Neural cell (in vitro differentiated cells): ENCODE results near the gene PDE11A. TPM values are rescaled to one million over a fixed set of nuclear protein-coding genes. Genes with fewer than 3 reads are reported as not detected.

Source experiments
- H2AFZ ChIP-seq: fragments of 200-600, 300-800 bp; sonication (generic), shearing (Covaris generic); 2 replicates; pipeline ENCODE4 v1.6.0; 2014; ENCODE audit warnings: low read depth, mild to moderate bottlenecking, antibody characterized with exemption, low read length, moderate library complexity
- H3F3A ChIP-seq: fragments of 200-600 bp; shearing (Covaris generic); 2 replicates; pipeline ENCODE4 v1.6.1; 2016; ENCODE audit warnings: mild to moderate bottlenecking, moderate library complexity, mixed read lengths, antibody characterized with exemption, low read length; ENCODE audit not compliant: insufficient read depth, poor library complexity, severe bottlenecking
- H3K27ac ChIP-seq: fragments of 200-600, 300-800 bp; sonication (generic), shearing (Covaris generic); 2 replicates; pipeline ENCODE4 v1.5.1; 2014; ENCODE audit warnings: mild to moderate bottlenecking, low read length, moderate library complexity
- H3K27me3 ChIP-seq: fragments of 300-800, 200-600 bp; sonication (generic), shearing (Covaris generic); 2 replicates; pipeline ENCODE4 v1.6.0; 2014; ENCODE audit warnings: mild to moderate bottlenecking, low read depth, low read length, moderate library complexity; ENCODE audit not compliant: insufficient read depth
- H3K36me3 ChIP-seq: fragments of 300-800, 200-600 bp; sonication (generic), shearing (Covaris generic); 2 replicates; pipeline ENCODE4 v1.5.1; 2014; ENCODE audit warnings: mild to moderate bottlenecking, antibody characterized with exemption, low read length, moderate library complexity; ENCODE audit not compliant: insufficient read depth
- H3K4me2 ChIP-seq: fragments of 300-800, 200-600 bp; sonication (generic), shearing (Covaris generic); 2 replicates; pipeline ENCODE4 v1.6.0; 2014; ENCODE audit warnings: mild to moderate bottlenecking, low read length
- H3K4me3 ChIP-seq: fragments of 300-800, 200-600 bp; sonication (generic), shearing (Covaris generic); 2 replicates; pipeline ENCODE4 v1.5.1; 2014; ENCODE audit warnings: mild to moderate bottlenecking, low read length, moderate library complexity
- H3K79me2 ChIP-seq: fragments of 200-600 bp; shearing (Covaris generic); replicated peaks from 2 replicates; pipeline ENCODE4 v1.6.0; 2014; ENCODE audit warnings: mild to moderate bottlenecking, low read length, moderate library complexity; ENCODE audit not compliant: insufficient read depth
- H3K9ac ChIP-seq: fragments of 300-800, 200-600 bp; sonication (generic), shearing (Covaris generic); 2 replicates; pipeline ENCODE4 v1.6.1; 2016; ENCODE audit warnings: mild to moderate bottlenecking, low read length, mixed read lengths
- H3K9me2 ChIP-seq: fragments of 200-600 bp; shearing (Covaris generic); 2 replicates; pipeline ENCODE4 v1.6.1; 2016; ENCODE audit warnings: mild to moderate bottlenecking, low read length, mixed read lengths; ENCODE audit not compliant: insufficient read depth
- H3K9me3 ChIP-seq: fragments of 200-600, 300-800 bp; sonication (generic), shearing (Covaris generic); 2 replicates; pipeline ENCODE4 v1.6.1; 2016; ENCODE audit warnings: mild to moderate bottlenecking, mixed run types, low read length, moderate library complexity, mixed read lengths
- H4K20me1 ChIP-seq: fragments of 200-600 bp; shearing (Covaris generic); 2 replicates; pipeline ENCODE4 v1.6.1; 2016; ENCODE audit warnings: mild to moderate bottlenecking, mixed run types; ENCODE audit not compliant: insufficient read depth
- CTCF ChIP-seq: fragments of 450-650 bp; IDR thresholded peaks from 2 replicates; pipeline ENCODE4 v1.5.1; 2014; ENCODE audit warnings: antibody characterized with exemption, mild to moderate bottlenecking, moderate library complexity; ENCODE audit not compliant: poor library complexity, severe bottlenecking
- EP300 ChIP-seq: fragments of 450-650 bp; conservative IDR thresholded peaks from 2 replicates; pipeline ENCODE4 v1.6.1; 2014; ENCODE audit warnings: antibody characterized with exemption, mild to moderate bottlenecking, moderate library complexity; ENCODE audit not compliant: poor library complexity, severe bottlenecking
- EZH2 ChIP-seq: fragments of 200-600, 300-800 bp; shearing (Covaris generic), sonication (generic); IDR thresholded peaks from 2 replicates; pipeline ENCODE4 v1.6.1; 2014; ENCODE audit warnings: antibody characterized with exemption, low read length, borderline replicate concordance, mild to moderate bottlenecking; ENCODE audit not compliant: insufficient read depth, poor library complexity, severe bottlenecking
- MXI1 ChIP-seq: fragments of 450-650 bp; conservative IDR thresholded peaks from 2 replicates; pipeline ENCODE4 v1.6.1; 2014; ENCODE audit warnings: antibody characterized with exemption, mild to moderate bottlenecking; ENCODE audit not compliant: poor library complexity, severe bottlenecking
- POLR2AphosphoS5 ChIP-seq: IDR thresholded peaks from 2 replicates; pipeline ENCODE4 v1.6.1; 2012
- RAD21 ChIP-seq: fragments of 450-650 bp; conservative IDR thresholded peaks from 2 replicates; pipeline ENCODE4 v1.6.1; 2014; ENCODE audit warnings: antibody characterized with exemption, mild to moderate bottlenecking, moderate library complexity
- SMC3 ChIP-seq: fragments of 450-650 bp; conservative IDR thresholded peaks from 2 replicates; pipeline ENCODE4 v1.6.1; 2014; ENCODE audit warnings: antibody characterized with exemption, mild to moderate bottlenecking, moderate library complexity; ENCODE audit not compliant: poor library complexity
- TAF1 ChIP-seq: IDR thresholded peaks from 2 replicates; pipeline ENCODE4 v1.6.1; 2012; ENCODE audit warnings: low read depth
- polyA plus RNA-seq: library from polyadenylated mRNA; depleted of rRNA; stranded (reverse); fragments of >200 nt; gene quantifications from 2 replicates; pipeline ENCODE4 v1.2.3, GENCODE V29; 2014
- TF ChIP-seq, protein P1 (sequence below): IDR thresholded peaks from 2 replicates; pipeline ENCODE4 v1.6.1; 2012; ENCODE audit warnings: borderline replicate concordance

PDE11A gene
- polyA plus RNA-seq, 1 donor from 2014 or later, result 0.89 TPM

GRCh38 chr2:177887722-177888121 lies 184.9 kb downstream of the PDE11A start:
- Histone ChIP-seq H3K4me3 (no peak overlapping the region), H3K9me2 (no peaks in the 10 kb centered on the region), H2AFZ (no peak overlapping the region), H3K4me2 (no peak overlapping the region), H3K9ac (no peak overlapping the region), H3K79me2 (no peaks in the 10 kb centered on the region), H3K9me3 (no peaks in the 10 kb centered on the region), H3K36me3 (no peaks in the 10 kb centered on the region), H3K27me3 (no peaks in the 10 kb centered on the region), H3F3A (no peaks in the 10 kb centered on the region), H4K20me1 (no peaks in the 10 kb centered on the region), H3K27ac (no peak overlapping the region)
- TF ChIP-seq RAD21 (no peak), POLR2AphosphoS5 (no peak), EZH2 (no peak), SMC3 (no peak), MXI1 (no peak), TAF1 (no peak), EP300 (no peak), CTCF (no peak)
- TF ChIP-seq, protein P1, sequence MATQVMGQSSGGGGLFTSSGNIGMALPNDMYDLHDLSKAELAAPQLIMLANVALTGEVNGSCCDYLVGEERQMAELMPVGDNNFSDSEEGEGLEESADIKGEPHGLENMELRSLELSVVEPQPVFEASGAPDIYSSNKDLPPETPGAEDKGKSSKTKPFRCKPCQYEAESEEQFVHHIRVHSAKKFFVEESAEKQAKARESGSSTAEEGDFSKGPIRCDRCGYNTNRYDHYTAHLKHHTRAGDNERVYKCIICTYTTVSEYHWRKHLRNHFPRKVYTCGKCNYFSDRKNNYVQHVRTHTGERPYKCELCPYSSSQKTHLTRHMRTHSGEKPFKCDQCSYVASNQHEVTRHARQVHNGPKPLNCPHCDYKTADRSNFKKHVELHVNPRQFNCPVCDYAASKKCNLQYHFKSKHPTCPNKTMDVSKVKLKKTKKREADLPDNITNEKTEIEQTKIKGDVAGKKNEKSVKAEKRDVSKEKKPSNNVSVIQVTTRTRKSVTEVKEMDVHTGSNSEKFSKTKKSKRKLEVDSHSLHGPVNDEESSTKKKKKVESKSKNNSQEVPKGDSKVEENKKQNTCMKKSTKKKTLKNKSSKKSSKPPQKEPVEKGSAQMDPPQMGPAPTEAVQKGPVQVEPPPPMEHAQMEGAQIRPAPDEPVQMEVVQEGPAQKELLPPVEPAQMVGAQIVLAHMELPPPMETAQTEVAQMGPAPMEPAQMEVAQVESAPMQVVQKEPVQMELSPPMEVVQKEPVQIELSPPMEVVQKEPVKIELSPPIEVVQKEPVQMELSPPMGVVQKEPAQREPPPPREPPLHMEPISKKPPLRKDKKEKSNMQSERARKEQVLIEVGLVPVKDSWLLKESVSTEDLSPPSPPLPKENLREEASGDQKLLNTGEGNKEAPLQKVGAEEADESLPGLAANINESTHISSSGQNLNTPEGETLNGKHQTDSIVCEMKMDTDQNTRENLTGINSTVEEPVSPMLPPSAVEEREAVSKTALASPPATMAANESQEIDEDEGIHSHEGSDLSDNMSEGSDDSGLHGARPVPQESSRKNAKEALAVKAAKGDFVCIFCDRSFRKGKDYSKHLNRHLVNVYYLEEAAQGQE, result no peak

GRCh38 chr2:177886824-177887223 lies 185.8 kb downstream of the PDE11A start:
- H3K9me3 ChIP-seq, result no peaks in the 10 kb centered on the region
- H3K79me2 ChIP-seq, result no peaks in the 10 kb centered on the region
- H3K4me2 ChIP-seq, result no peak overlapping the region
- H3K9me2 ChIP-seq, result no peaks in the 10 kb centered on the region
- H3K27me3 ChIP-seq, result no peaks in the 10 kb centered on the region
- no peaks in the 10 kb centered on the region for H4K20me1 ChIP-seq
- H3K36me3 ChIP-seq, result no peaks in the 10 kb centered on the region
- no peak overlapping the region for H3K27ac ChIP-seq
- no peaks in the 10 kb centered on the region for H3F3A ChIP-seq
- no peak overlapping the region for H2AFZ ChIP-seq
- H3K9ac ChIP-seq, result no peak overlapping the region
- no peak overlapping the region for H3K4me3 ChIP-seq
- TF ChIP-seq, protein P1, result no peak
- TF ChIP-seq TAF1, result no peak
- TF ChIP-seq SMC3, result no peak
- no peak for TF ChIP-seq RAD21
- TF ChIP-seq CTCF, result no peak
- no peak for TF ChIP-seq EZH2
- TF ChIP-seq POLR2AphosphoS5, result no peak
